Sigmoid colon (tissue), 4 donors: ENCODE results near the gene SMARCC2.

Experiments
- CTCF ChIP-seq, 4 experiments: fragments of 450-650 bp in 3 of 4; fragments of 200-600 bp in 1 of 4; IDR thresholded peaks; one replicate each; pipeline ENCODE4 v1.5.1; 2016 to 2019; ENCODE audit warnings: antibody characterized with exemption in 4 of 4, mild to moderate bottlenecking in 3 of 4, moderate library complexity in 2 of 4
- EP300 ChIP-seq, 4 donors: sonication (generic); formaldehyde crosslinking; IDR thresholded peaks; one replicate each; pipeline ENCODE4 v1.6.1; 2017; ENCODE audit warnings: antibody characterized with exemption in 4 of 4
- POLR2A ChIP-seq, 2 donors: fragments of 450-650 bp; IDR thresholded peaks; one replicate each; pipeline ENCODE4 v1.6.1; 2016; ENCODE audit warnings: antibody characterized with exemption in 2 of 2, mild to moderate bottlenecking in 2 of 2, moderate library complexity in 2 of 2

GRCh38 chr12:56143870-56144269 lies 45.4 kb downstream of the SMARCC2 start:
- TF ChIP-seq CTCF (IDR thresholded peaks at IDR 0.05), result no peak
- no peak for TF ChIP-seq EP300 (IDR thresholded peaks at IDR 0.05)
- TF ChIP-seq POLR2A (IDR thresholded peaks at IDR 0.05), result no peak
